ENCODE results near the gene CPT1B.
"Not testable (repeated sequence)": the region's sequence is repeated elsewhere in the genome, so short reads cannot be mapped to it uniquely, and the experiment has no call there.

Gene CPT1B

DNA sequence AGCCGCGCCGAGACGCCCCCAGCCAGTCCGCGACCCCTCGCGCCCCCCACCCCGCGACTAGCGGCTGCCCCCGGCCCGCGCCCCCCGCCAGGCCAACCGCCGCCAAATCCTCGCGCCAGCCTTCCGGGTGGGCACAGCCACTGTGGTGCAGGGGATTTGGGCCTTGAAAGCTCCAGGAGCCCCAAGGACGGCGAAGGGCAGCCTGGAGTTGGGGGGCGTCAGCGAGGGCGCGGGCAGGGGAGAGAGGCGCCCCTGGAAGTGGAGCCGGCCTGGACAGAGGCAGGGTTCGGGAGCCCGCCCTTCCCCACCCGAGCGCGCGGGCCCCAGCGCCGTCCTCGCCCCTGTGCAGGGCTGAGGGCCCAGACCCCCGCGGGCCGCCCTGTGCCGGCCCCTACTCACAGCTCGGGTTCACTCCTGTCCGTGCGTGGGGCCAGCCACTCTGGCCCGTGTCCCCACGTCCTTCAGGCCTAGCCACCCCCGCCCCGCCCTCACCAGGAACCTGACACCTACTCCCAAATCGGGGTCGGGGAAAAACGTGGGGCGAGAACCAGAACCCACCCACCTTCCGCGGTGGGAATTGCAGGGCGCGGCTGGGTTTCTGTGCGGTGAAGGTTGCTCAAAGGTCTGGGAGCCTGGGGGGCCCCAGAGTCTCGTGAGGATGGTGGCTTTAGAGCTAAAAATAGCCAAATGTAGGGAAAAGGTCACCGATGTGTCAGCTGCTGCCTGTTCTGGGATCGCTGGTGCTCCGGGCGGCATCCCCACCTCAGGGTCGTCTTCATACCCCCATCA lies at the start of gene CPT1B:
CPT1B (minus strand) TSS at position 441 of the 789 bp plus-strand sequence. CDS start 512 bp downstream, outside the sequence.
- ATAC-seq (ENCODE audit: low read depth): no peak
- peaks cover 3% of the 10 kb centered on the region for H3K36me3 Mint-ChIP-seq
- no peak within 1 kb of the TSS for H3K4me3 Mint-ChIP-seq

DNA sequence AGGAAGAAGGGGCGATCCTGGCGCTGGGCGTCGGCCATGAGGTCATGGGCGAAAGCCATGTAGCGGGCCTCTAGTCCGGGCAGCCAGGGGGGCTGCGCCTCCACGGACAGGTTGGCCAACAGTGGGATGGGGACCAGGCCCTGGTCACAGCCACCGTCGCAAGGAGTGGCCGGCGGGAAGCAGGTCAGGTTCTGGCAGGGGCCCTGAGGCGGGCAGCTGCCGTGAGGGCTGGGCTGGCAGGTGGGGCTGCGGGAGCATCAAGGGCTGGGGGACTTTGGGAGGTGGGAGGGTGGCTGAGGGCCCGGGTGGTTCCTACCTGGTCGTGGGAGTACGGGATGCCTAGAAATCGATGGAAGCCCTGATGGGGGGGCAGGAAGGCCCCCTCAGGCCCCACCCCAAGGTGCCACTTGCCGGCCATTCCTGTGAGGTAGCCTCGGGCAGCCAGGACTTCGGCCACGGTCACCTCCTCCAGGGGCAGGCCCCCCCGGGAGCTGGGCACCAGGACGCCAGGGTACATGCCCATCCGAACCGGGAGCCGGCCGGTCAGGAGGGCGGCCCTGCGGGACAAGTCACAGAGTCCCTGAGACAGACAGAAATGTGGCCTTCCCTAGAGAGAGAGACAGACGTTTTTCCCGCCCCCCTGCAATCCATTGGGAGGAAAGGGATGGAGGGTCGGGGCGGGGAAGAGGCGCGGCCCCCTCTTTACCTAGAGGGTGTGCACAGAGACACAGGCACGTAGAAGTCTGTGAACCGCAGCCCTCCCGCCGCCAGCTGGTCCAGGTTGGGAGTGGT lies 48.8 kb upstream of the CPT1B start:
- peaks cover 2% of the 10 kb centered on the region for H3K36me3 Mint-ChIP-seq
- peak overlapping the region; percentile 76 for H3K27ac Mint-ChIP-seq
- no peak for ATAC-seq (ENCODE audit: low read depth)
- peak overlapping the region; percentile 73 for H3K4me3 Mint-ChIP-seq
- H3K4me1 Mint-ChIP-seq: peaks cover 19% of the 10 kb centered on the region
- no peaks in the 10 kb centered on the region for H3K27me3 Mint-ChIP-seq
- DNase-seq (ENCODE audit: low spot score in 2 of 2): no peak
- no peaks in the 10 kb centered on the region for H3K9me3 Mint-ChIP-seq

More for the DNA sequence above, at the start of gene CPT1B:
- no peak for DNase-seq (ENCODE audit: low spot score in 2 of 2)
- Mint-ChIP-seq H3K27ac (no peak within 1 kb of the TSS), H3K4me1 (peaks cover 6% of the 10 kb centered on the region), H3K9me3 (no peaks in the 10 kb centered on the region), H3K27me3 (no peaks in the 10 kb centered on the region)

DNA sequence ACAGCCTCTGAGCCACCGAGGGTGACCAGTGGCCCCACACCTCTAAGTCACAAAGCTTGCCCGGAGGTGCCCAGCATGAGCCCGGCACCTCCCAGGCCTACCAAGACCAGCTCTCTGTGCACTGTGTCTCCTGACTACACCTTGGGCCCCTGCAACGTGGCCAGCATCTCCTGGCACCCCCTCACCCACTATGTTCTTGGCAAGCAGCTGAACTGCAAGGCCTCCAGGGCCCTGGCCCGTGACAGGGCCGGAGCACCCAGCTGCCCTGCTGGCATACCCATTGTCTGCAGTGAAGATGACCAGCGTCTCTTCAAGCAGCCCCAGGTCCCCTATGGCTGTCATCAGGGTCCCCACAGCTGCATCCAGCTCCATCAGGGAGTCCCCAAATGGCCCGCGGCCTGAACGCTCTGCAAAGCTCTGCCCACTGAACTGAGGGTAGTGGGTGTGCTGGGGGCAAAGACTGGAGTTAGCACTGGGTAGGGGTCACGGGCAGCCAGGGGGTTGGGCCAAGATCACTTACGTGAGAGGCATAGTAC lies 48.2 kb upstream of the CPT1B start:
- H3K4me3 Mint-ChIP-seq: peak overlapping the region; percentile 73
- peak overlapping the region; percentile 76 for H3K27ac Mint-ChIP-seq
- no peaks in the 10 kb centered on the region for H3K9me3 Mint-ChIP-seq
- no peak for ATAC-seq (ENCODE audit: low read depth)
- H3K27me3 Mint-ChIP-seq: no peaks in the 10 kb centered on the region
- H3K4me1 Mint-ChIP-seq: peaks cover 24% of the 10 kb centered on the region
- H3K36me3 Mint-ChIP-seq: peaks cover 2% of the 10 kb centered on the region
- no peak for DNase-seq (ENCODE audit: low spot score in 2 of 2)

DNA sequence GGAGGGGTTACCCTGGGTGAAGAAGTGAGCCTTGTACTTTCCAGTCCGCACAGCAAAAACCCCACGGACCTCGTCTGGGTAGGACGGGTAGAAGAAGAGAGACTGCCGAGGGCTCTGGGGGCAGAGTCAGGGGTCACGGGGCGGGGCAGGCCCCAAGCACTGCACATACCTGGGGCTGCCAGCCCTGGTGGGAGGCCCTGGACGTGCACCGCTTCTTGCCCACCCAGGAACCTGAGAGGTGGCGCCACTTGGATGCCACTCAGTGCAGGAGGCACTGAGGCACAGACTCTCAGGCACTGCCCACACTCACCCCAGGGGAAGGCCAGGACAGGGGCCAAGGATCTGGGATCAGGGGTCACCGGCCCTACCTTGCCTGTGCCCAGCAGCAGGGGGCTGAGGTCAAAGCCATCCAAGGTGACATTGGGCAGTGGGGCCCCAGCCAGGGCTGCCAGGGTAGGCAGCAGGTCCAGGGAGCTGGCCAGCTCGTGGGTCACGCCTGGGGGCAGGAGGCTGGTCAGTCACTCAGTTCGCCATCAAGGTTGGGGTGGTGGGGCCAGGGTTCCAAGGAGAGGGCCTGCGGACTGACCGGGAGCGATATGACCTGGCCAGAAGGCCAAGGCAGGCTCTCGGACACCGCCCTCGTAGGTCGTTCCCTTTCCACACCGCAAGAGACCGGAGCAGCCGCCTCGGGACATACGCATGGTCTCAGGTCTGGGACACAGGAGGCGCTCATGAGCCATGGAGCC lies 47.5 kb upstream of the CPT1B start:
- DNase-seq (ENCODE audit: low spot score in 2 of 2): no peak
- H3K4me3 Mint-ChIP-seq: no peak overlapping the region
- H3K9me3 Mint-ChIP-seq: no peaks in the 10 kb centered on the region
- ATAC-seq (ENCODE audit: low read depth): no peak
- H3K27me3 Mint-ChIP-seq: no peaks in the 10 kb centered on the region
- peaks cover 30% of the 10 kb centered on the region for H3K4me1 Mint-ChIP-seq
- peaks cover 2% of the 10 kb centered on the region for H3K36me3 Mint-ChIP-seq
- no peak overlapping the region for H3K27ac Mint-ChIP-seq

DNA sequence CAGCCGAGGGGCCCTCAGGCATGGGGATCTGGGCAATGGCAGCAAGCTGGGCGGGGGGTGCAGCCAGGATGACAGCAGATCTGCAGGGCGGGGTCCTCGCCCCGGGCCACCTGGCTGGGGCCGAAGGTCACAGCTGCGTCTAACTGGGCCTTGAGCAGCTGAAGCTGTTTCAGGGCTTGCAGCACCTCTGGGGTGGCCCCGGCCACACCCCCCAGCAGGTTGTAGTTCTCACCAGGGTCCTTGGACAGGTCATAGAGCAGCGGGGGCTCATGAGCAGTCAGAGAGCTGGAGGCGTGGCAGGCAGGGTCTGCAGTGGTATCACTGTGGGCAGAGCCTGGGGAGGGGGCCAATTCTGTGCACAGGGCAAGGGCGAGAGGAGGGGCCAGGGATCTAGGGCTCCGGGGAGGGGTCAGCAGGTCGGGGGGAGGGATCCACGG lies 46.9 kb upstream of the CPT1B start:
- Mint-ChIP-seq H3K27me3 (no peaks in the 10 kb centered on the region), H3K36me3 (peaks cover 2% of the 10 kb centered on the region), H3K4me1 (peaks cover 30% of the 10 kb centered on the region), H3K4me3 (no peak overlapping the region), H3K27ac (no peak overlapping the region), H3K9me3 (no peaks in the 10 kb centered on the region)
- DNase-seq (ENCODE audit: low spot score in 2 of 2): no peak
- no peak for ATAC-seq (ENCODE audit: low read depth)

DNA sequence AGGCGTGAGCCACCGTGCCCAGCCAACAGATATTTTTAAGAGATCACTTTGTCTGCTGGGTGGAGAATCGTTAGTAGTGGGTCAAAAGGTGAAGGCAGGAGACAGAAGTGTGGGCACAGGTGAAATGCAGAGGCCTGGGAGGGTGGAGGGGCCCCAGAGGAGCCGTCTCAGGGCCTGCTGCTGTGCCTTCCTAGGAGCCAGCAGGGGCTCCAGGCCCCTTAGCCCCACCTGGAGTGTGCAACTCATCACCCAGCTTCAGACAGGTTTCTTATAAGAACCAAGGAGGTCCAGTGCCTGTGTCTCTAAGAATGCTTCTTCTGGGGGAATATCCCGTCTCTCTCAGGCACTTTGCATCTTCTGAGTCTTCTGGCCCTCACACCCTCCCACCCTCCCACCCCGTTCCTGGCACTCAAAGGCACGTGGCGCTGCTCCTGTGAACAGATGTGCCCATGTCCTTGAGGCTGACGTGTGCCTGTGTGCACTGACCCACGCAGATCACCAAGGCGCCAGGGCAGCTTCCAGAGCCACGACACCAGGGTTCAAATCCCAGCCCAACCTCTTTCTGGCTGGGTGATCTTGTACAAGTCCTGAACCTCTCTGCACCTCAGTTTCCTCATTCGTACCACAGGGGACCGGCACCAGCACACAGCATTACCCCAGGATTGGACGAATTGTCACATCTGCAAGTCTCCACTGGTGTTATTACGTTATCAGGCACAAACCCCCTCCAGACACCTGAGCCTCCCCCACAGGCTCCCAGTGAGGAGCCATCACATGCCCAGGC lies 46.3 kb upstream of the CPT1B start:
- Mint-ChIP-seq H3K9me3 (no peaks in the 10 kb centered on the region), H3K36me3 (peaks cover 2% of the 10 kb centered on the region), H3K27me3 (no peaks in the 10 kb centered on the region), H3K27ac (no peak overlapping the region), H3K4me3 (no peak overlapping the region), H3K4me1 (peaks cover 31% of the 10 kb centered on the region)
- DNase-seq (ENCODE audit: low spot score in 2 of 2): no peak
- no peak for ATAC-seq (ENCODE audit: low read depth)

DNA sequence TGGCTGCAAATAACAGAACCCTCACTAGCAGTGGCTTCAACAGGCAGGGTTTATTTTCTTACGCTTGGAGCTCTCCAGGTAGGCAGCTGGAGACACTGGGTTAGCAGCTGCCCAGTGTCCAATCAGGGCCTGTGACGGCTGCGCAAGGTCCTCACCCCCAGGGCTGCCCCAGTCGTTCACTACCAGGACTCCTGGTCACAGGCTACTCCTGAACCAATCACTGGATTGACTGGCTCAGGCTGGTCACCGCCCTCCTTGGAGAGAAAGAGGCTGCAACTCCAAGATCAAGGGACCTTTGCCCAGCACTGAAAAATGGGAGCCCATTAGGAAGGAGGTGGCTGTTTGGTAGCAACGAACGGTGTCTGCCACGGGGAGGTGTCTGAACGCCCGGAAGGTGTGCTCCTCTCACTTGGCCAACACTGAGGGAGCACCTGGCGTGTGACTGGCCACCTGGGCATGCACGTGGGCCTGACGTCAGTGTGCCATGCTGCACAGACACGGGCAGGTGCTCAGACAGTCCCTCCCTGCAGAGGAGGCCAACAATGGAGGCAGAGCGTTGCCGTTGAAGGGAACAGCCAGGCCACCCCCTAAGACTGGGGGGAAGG lies 44.6 kb upstream of the CPT1B start:
- ATAC-seq (ENCODE audit: low read depth): no peak
- peaks cover 2% of the 10 kb centered on the region for H3K36me3 Mint-ChIP-seq
- no peak for DNase-seq (ENCODE audit: low spot score in 2 of 2)
- no peaks in the 10 kb centered on the region for H3K9me3 Mint-ChIP-seq
- H3K4me1 Mint-ChIP-seq: peaks cover 24% of the 10 kb centered on the region
- no peak overlapping the region for H3K4me3 Mint-ChIP-seq
- H3K27ac Mint-ChIP-seq: peak overlapping the region; percentile 98
- no peaks in the 10 kb centered on the region for H3K27me3 Mint-ChIP-seq

DNA sequence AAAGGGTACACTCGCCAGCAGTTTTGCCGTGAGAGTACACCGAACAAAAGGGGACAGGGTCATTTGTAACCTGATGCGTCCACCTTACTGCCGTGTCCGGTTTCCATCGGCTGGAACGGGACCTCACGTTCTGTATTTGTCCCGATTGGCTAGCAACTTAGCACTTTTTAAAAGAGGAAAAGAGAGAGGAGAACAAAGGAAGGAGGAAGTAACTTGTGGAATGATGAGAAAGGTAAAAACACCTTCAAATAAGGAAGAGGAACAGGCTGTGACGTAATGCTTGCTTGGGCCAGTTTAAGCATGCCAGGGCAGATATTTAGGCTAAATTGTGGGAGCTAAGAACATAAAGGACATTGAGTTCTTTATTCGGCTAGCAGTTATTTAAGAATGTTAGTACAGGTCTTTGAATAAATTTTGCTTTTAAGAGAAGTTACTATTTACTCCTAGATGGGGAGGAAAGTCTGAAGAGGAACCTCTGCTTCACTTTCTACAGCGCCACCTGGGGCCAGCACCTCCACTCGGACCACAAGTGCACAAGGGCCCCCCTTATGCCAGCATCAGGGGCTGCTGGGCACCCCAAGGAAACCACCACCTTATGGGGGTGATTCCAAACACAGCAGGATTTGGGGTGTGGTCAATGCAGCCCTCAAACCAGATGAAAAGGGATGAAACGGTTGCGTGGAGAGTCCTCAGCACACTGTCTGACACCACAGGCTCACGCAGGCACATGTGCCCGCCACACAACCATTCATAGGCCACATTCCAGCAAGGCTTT lies 43.9 kb upstream of the CPT1B start:
- Mint-ChIP-seq H3K4me3 (peak overlapping the region; percentile 92), H3K9me3 (no peaks in the 10 kb centered on the region), H3K36me3 (peaks cover 2% of the 10 kb centered on the region), H3K27ac (peak overlapping the region; percentile 98), H3K4me1 (peaks cover 24% of the 10 kb centered on the region), H3K27me3 (no peaks in the 10 kb centered on the region)
- DNase-seq (ENCODE audit: low spot score in 2 of 2) (peak in 1 of 2 donors; percentile 32), ATAC-seq (ENCODE audit: low read depth) (no peak)

DNA sequence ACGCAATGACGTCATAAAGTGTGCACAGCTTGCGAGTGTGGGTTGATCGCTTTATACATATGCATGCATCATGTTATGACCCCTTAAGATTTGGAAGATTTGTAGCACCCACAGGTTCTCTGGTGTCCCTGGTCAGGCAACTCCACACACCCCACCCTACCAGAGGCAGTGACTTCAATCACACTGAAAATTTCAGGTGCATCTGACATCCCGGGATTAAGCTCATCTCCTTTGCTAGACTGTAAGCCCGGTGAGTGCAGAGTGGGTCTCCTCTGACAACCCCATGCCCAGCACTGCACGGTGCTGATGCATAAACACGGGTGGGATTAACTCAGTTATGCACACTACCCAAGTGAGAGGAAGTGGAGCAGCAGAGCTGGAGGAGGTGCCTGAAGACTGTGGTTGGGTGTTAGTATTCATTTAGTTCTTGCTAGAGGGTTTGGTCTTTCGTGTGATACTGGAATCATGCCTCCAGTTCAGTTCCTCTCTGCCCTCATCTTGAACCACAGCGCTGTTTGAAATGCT lies 43.2 kb upstream of the CPT1B start:
- no peaks in the 10 kb centered on the region for H3K9me3 Mint-ChIP-seq
- H3K4me1 Mint-ChIP-seq: peaks cover 20% of the 10 kb centered on the region
- H3K27me3 Mint-ChIP-seq: no peaks in the 10 kb centered on the region
- peak overlapping the region; percentile 98 for H3K27ac Mint-ChIP-seq
- DNase-seq (ENCODE audit: low spot score in 2 of 2) (peak; percentile 41 to 51), ATAC-seq (ENCODE audit: low read depth) (peak; percentile 42)
- no peaks in the 10 kb centered on the region for H3K36me3 Mint-ChIP-seq
- H3K4me3 Mint-ChIP-seq: peak overlapping the region; percentile 92

DNA sequence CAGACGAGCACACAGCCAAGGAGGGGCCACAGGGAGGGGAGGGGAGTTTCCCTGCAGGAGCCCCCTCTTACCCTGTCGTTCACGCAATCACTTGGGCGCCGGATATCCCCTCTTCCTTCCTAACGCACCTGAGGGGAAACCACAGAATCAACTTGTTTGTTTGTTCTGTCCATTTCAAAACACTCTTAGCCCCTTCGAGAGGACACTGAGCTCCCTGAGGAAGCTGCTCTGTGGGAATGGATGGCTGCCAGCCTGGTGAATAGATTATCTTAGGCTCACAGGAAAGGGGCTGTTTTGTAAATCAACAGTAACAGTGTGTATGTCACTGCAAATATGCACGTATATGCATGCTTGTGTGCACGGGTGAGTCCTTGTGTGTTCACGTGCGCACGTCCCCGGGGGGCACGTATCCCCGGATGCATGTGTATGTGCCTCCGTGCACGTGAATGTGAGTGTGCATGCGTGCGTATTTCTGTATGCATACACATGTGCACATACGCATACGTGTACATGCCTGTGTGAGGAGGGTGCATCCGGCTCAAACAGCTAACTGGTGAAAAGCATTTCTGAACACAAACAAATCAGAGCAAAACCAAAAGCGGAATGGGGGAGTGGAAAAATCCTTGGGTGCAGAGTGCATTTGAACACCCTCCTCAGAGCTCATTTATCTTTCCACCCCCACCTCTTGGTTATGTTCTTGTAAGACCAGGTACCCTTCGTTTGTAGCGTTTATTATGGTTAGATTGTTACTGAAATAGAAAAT lies 42.5 kb upstream of the CPT1B start:
- peak overlapping the region; percentile 98 for H3K27ac Mint-ChIP-seq
- no peaks in the 10 kb centered on the region for H3K36me3 Mint-ChIP-seq
- no peaks in the 10 kb centered on the region for H3K9me3 Mint-ChIP-seq
- H3K4me3 Mint-ChIP-seq: peak overlapping the region; percentile 92
- no peaks in the 10 kb centered on the region for H3K27me3 Mint-ChIP-seq
- peak; percentile 69 for ATAC-seq (ENCODE audit: low read depth)
- peaks cover 20% of the 10 kb centered on the region for H3K4me1 Mint-ChIP-seq
- peak; percentile 71 to 87 for DNase-seq (ENCODE audit: low spot score in 2 of 2)

DNA sequence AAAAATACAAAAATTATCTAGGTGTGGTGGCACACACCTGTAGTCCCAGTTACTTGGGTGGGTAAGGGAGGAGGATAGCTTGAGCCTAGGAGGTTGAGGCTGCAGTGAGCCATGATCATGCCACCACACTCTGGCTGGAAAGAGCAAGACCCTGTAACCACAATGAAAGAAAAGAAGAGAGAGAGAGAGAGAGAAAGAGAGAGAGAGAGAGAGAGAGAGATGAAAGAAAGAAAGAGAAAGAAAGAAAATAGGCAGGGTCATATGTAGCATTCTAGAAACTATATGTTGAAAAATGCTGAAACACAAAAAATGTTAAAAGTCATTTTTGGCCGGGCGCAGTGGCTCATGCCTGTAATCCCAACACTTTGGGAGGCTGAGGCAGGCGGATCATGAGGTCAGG lies 36.1 kb upstream of the CPT1B start:
- H3K4me1 Mint-ChIP-seq: not testable (repeated sequence)

More for the DNA sequence above, 36.1 kb upstream of the CPT1B start:
- Mint-ChIP-seq H3K27ac (peak overlapping the region; percentile 58), H3K27me3 (peaks cover 16% of the 10 kb centered on the region)
- H3K36me3 Mint-ChIP-seq; H3K9me3 Mint-ChIP-seq; H3K4me3 Mint-ChIP-seq; DNase-seq (ENCODE audit: low spot score in 2 of 2); ATAC-seq (ENCODE audit: low read depth): not testable (repeated sequence)

Data from memory B cell (primary cell).